Globus pallidus (tissue), 1 donor: ENCODE data around the gene SLC8A1.

Experiments
- DNase-seq: peaks from one replicate; pipeline ENCODE4 v3.0.0-alpha.2; 2015; ENCODE audit warnings: low spot score

The SLC8A1 gene

GRCh38 chr2:40155728-40156127 is 296.2 kb downstream of the SLC8A1 start:
- no peak for DNase-seq

- DNase-seq, result peak; percentile 17
Measured at GRCh38 chr2:40150266-40150665, 301.6 kb downstream of the SLC8A1 start.

DNA sequence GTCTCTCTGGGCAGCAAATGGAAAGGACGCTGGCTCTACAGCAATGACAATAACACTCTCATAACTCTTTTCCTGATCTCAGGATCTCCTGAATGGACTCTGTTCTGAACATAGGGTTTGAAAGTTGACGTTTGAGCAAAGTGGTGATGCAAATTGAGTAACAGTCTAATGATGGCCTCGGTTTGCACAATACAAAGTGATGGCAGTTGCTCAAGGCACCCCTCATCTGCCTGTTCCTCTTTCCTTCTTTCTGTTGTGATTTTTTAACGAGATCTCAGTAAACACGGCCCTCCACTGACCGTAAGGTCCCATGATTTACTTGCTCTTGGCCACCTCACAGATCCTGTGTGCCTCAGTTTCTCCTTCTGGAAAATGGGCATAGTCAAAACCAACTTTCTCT is 303.6 kb downstream of the SLC8A1 start:
- no peak for DNase-seq

GRCh38 chr2:40147360-40147759 is 304.5 kb downstream of the SLC8A1 start:
- no peak for DNase-seq

DNA sequence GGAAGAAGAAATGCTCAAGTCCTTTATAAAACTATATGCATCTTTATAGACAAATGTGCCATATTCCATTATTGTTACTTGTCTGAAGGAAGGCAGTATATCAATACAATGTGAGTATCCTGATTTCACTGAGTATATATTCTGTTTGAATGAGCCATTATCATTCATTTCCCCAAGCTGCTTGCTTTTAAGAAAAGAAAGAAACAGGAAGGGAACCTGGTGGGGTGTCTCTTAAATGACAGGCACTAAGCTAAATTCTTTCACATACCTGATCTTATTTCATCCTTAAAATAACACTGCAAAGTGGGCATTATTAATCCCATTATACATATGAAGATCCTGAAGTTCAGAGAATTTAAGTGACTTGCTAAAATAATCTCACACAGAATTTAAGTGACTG is 307.9 kb downstream of the SLC8A1 start:
- no peak for DNase-seq

GRCh38 chr2:40138314-40138713 is 313.6 kb downstream of the SLC8A1 start:
- no peak for DNase-seq

DNA sequence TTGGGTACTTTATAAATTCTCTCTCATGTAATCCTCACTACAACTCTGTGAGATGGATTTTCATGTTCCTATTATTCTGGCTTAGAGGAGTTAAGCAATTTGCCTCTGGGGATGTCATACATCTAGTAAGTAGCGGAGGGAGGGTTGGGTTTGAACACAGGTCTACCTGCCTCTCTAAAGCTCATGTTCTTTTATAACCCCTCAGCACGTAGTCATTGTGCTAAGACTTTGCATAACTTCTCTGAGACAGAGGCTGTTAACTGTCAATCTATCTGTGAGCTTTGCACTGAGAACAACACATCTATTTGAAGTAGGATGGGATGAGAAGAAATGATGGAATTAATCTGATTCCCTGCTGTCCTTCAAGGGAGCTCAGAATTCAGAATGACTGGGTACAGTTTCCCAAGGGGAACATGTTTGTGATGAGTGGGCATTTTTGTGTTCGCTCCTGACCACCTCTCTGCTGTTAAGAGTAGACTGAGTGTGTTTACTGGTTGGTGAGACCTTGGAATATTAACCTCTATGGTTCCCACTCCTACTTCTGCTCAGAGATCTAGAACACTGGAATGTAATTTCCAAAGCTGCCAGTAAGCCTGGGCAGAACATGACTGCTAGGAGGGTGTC is 320.7 kb downstream of the SLC8A1 start:
- DNase-seq, result no peak

DNA sequence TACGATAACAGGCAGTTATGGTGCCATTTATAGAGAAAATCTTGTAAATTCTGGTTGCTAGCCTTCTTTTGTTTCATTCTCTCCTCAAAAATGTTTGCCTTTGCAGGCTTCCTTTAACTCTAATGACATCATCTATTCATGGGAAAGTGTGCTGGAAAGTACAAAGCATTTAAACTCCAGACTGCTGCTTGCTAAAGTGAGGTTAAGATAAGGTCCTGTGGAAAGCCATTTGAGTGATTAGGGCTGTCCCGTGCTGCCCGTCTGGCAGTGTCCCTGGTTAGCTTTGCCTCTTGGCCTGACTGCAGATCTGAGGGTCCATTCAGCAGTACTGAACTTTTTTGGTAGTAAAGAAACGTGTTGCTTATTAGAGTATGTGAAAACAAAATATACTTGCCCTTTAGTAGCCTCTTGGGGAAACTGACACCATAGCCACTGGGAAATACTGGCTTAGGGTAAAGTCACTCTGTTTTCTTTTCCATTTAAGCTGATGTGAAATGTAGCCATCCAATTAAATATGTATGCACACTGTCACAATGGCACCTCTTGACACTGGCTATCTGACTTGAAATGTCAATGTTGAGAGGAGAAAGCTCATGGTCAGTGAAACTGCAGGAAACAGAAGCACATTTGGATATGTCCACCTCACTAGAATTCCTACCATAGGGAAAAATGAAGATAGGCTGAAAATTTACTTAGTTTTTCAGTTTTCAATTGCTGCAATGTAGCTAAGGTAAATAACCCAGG is 321.5 kb downstream of the SLC8A1 start:
- no peak for DNase-seq

DNA sequence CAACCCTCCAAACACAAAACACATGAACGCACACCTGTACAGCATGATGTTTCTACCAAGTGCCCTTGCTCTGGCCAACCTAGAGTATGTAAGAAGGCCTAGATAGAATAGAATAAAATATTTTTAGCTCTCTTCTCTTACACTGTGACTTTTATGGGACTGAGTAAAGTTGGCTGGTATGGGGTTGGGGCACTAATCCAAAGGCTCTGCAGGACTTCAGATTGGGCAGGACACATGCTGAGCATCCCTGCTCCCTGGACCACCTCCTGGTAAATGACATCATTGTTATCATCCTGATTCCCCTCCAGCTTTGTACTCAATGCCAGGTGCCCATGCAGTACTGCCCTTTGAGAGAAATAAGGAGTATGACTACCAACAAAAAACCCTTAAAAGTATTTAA is 322.2 kb downstream of the SLC8A1 start:
- DNase-seq, result no peak

DNA sequence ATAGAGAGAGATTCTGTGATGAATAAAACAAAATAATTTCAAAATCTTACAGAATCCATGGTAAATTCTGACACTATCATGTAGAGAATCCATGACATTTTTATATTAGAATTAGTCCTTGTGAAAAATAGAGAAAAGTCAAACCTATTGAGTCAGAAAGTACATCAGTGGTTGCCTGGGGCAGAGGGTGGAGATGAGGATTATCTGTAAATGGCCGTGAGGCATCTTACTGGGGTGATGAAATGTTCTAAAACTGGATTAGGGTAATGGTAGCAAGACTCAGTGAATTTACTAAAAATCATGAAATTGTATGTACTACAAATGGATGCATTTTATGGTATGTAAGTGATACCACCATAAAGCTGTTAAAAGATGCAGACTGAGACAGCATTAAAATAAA is 323.1 kb downstream of the SLC8A1 start:
- no peak for DNase-seq

DNA sequence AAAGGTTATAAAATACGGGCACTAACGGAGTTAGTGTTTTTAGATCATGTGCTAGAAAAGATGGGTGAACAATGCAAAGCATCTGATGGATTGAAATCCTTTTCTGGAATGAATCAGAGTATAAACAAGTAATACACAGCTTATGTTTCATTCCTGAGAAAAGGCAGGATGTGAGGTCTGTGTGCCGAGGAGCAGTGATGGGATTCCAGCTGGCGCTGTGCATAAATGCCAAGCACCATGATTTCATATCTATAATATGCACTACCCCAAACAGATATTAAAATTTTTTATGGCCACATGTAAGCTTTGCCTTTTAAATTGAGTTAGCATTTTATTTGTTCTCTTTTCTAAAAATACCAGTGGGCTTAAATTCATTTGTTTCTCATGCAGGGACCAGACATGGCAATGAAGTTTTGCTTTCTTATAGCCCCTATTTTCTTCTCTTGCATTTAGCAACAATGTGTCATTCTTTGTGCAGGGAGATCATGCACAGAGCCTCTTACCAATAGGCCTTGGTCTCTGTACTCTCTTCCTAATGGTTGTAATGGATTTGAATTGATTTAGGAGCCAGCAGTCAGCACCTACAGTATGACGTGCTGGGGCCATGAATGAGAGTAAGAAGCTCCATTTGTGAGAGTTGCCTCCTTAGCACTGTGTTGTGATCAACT is 323.9 kb downstream of the SLC8A1 start:
- DNase-seq, result no peak

DNA sequence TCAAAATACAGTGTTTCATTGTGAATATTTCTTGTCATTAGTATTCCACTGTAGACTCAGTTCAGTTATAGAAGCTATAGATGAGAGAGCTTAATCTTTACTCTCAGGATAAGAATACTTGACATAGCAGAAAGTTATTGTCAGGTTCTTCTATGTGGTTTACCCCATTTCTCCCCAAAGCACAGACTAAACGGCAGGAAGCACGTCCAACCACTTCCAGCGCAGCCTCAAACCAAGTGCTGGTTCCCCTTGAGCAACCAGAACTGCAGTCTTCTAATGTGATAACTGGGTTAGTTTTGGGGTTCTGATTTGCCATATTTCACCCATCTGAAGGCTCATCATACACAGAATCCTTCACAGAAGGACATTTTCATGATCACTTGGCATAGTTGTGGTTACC is 324.7 kb downstream of the SLC8A1 start:
- no peak for DNase-seq

GRCh38 chr2:40126006-40126405 is 325.9 kb downstream of the SLC8A1 start:
- DNase-seq, result no peak

GRCh38 chr2:40123746-40124145 is 328.1 kb downstream of the SLC8A1 start:
- no peak for DNase-seq

DNA sequence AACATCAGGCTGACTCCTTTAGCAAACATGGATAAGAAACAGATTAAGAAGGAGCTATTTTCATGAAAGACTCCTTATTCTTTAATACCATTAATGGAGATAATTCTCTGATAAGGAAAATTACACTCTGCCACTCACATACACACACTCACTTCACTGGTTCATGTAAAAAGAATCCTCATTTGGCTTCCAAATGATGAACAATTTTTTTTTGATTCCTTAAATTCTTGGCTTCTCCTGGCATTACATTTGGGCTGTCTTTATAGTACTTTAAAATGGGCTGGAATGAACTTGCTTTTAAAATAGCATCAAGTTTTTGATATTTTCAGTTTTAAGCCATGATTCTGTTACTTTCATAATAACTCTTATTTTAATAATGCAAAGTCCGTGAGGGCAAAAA is 328.6 kb downstream of the SLC8A1 start:
- DNase-seq, result no peak

DNA sequence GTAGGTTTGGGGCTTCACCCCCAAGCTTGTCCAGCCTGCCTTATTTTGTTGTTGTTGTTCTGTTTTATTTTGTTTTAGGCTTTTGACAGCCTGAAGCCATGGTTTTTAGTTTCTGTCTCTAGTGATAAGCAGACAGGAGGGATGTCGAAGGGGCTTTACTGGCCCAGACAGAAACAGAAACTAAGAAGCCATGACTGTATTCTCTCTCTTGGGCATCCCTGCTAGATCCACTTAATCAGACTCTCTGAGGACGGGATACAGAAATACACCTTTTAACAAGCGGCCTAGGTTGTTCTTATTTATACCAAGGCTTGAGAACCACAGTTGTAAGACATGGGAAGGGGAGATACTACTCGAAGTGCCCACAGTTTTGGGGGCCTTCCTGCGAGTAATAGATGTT is 330.9 kb downstream of the SLC8A1 start:
- no peak for DNase-seq

- DNase-seq, result no peak
Measured at GRCh38 chr2:40120026-40120425, 331.9 kb downstream of the SLC8A1 start.

DNA sequence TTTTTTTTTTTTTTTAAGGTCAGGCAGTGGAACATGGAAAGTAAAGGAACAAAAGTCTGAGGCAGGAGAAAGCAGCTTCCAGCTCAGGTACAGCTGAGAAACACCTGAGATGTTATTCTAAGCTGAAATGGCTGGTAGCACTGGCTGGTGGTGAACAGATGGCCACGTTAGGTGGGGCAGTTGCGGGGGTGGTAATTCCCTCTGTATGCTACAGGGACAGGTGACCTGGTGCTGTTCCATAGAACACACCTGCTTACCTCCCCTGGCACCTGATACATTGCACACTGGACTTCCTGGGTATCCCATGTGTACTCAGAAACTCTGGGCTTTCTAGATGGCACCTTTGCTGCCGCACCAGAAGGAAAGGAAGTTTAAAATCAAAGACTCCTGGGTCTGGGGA is 333.3 kb downstream of the SLC8A1 start:
- no peak for DNase-seq

GRCh38 chr2:40115894-40116293 is 336.0 kb downstream of the SLC8A1 start:
- DNase-seq, result no peak

GRCh38 chr2:40115348-40115747 is 336.5 kb downstream of the SLC8A1 start:
- no peak for DNase-seq

DNA sequence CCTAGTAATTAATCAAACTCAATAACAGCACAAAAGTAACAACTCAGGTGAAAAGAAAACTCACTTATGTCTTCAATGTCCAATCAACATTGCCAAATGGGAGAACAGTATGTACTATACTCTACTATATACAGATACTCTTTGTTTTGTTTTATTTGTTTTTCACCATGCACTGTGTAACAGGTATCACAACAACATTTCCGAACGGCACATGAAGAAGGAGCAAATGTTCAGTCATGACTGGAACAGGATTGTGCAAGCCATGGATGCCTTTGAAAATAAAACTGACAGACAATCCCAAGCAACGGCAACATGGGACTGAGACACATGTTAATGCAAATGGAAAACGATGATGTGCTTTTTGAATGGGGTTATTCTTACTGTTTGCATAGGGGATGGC is 337.9 kb downstream of the SLC8A1 start:
- DNase-seq, result no peak

DNA sequence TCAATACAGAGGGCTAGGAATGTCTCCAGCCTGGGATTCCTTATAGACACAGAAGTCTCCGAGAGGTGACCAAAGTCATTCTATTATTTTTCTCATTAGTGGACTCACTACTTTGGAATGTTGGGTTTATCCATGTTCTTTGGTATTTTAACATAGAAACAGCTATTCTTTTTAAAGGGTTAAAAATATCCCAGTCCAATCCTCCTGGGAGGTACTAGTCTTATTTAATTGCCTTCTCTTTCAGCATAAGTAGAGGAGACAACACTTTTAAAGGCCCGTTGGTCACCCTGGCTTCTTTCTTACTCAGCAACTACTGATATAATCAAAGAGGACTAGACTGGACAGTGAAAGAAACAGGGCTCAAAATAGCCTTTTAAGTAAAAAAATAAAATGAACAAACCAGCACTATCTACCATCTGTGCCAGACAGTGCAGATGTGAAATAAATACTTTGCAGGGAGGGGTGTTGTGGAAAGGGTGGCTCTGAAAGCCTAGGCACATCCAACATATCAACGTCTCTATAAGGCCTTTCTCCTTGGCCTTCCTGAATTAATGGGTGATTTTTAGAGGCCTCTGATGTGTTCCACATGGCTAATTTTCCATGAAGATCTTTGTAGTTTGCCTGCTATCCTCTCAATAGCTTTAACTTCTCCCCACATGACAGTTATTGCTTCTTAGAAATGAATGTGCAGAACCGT is 338.5 kb downstream of the SLC8A1 start:
- no peak for DNase-seq

- no peak for DNase-seq
Measured at GRCh38 chr2:40109381-40109780, 342.5 kb downstream of the SLC8A1 start.
